Measurements from ENCODE around the gene PSMA2.
A peak's percentile ranks its signal among the peaks of the same experiment; 100 is the strongest.

PSMA2 gene

GRCh38 chr7:42935861-42936260 lies 3.9 kb upstream of the PSMA2 start:
- no peak for DNase-seq (ENCODE audit: extremely low spot score)
- ChIA-PET CTCF (interaction anchor here (0.7 kb wide), 1 partner anchor 265 kb away, joined by 3 read pairs; no protein-coding TSS in a partner anchor), POLR2A (no interaction called here)
- no peak for TF ChIP-seq ARNT (IDR thresholded peaks at IDR 0.05)

GRCh38 chr7:42934291-42934690 lies 2.3 kb upstream of the PSMA2 start:
- ChIA-PET CTCF (interaction anchor here (0.6 kb wide), 1 partner anchor 176 kb away, joined by 3 read pairs; no protein-coding TSS in a partner anchor), POLR2A (no interaction called here)
- no peak for DNase-seq (ENCODE audit: extremely low spot score)
- no peak for TF ChIP-seq CTBP1 (IDR thresholded peaks at IDR 0.05; ENCODE audit: borderline replicate concordance)

- no peak for TF ChIP-seq TARDBP (IDR thresholded peaks at IDR 0.05)
- TF ChIP-seq FOXK2 (IDR thresholded peaks at IDR 0.05): no peak
- no peak for TF ChIP-seq L3MBTL2 (conservative IDR thresholded peaks at IDR 0.05)
- TF ChIP-seq CTBP1 (IDR thresholded peaks at IDR 0.05; ENCODE audit: borderline replicate concordance): no peak
- no peak for TF ChIP-seq LEF1 (IDR thresholded peaks at IDR 0.05; ENCODE audit: borderline replicate concordance)
- TF ChIP-seq NFRKB (IDR thresholded peaks at IDR 0.05): no peak
- TF ChIP-seq FOXA1 (IDR thresholded peaks at IDR 0.05): no peak
- TF ChIP-seq ZNF384 (IDR thresholded peaks at IDR 0.05): no peak
- no peak for TF ChIP-seq ELF4 (IDR thresholded peaks at IDR 0.05)
- CTCF ChIA-PET: interaction anchor here (0.7 to 1.2 kb wide), 3 partner anchors 9 to 993 kb away, joined by 3 to 10 read pairs (median 5); no protein-coding TSS in a partner anchor
- POLR2A ChIA-PET: interaction anchor here (0.8 to 1.9 kb wide), 11 partner anchors 10 to 992 kb away, joined by 3 to 8 read pairs (median 3); no protein-coding TSS in a partner anchor
- DNase-seq (ENCODE audit: extremely low spot score): peak; percentile 14
Observed at GRCh38 chr7:42932811-42933591, 1.0 kb upstream of the PSMA2 start.

GRCh38 chr7:42931447-42931833 lies 534 bp downstream of the PSMA2 start:
- no peak for DNase-seq (ENCODE audit: extremely low spot score)
- TF ChIP-seq ELF4 (IDR thresholded peaks at IDR 0.05) (no peak), BHLHE40 (IDR thresholded peaks at IDR 0.05; ENCODE audit: borderline replicate concordance) (no peak), LEF1 (IDR thresholded peaks at IDR 0.05; ENCODE audit: borderline replicate concordance) (no peak), PKNOX1 (IDR thresholded peaks at IDR 0.05) (no peak), ZNF384 (IDR thresholded peaks at IDR 0.05) (no peak), NFRKB (IDR thresholded peaks at IDR 0.05) (no peak), TARDBP (IDR thresholded peaks at IDR 0.05) (no peak), CTBP1 (IDR thresholded peaks at IDR 0.05; ENCODE audit: borderline replicate concordance) (no peak), L3MBTL2 (conservative IDR thresholded peaks at IDR 0.05) (no peak), FOXA1 (IDR thresholded peaks at IDR 0.05) (no peak), FOXM1 (IDR thresholded peaks at IDR 0.05; ENCODE audit: borderline replicate concordance) (no peak), HDGF (IDR thresholded peaks at IDR 0.05; ENCODE audit: borderline replicate concordance) (no peak)
- CTCF ChIA-PET: interaction anchor here (1.0 kb wide), 1 partner anchor 177 kb away, joined by 6 read pairs; no protein-coding TSS in a partner anchor
- POLR2A ChIA-PET: interaction anchor here (0.9 to 1.9 kb wide), 10 partner anchors 9 to 538 kb away, joined by 3 to 8 read pairs (median 4); partner anchors contain the start of gene C7orf25

GRCh38 chr7:42930889-42931288 lies 1.1 kb downstream of the PSMA2 start:
- POLR2A ChIA-PET: interaction anchor here (1.2 to 1.5 kb wide), 2 partner anchors 9 to 332 kb away, joined by 3 to 4 read pairs; no protein-coding TSS in a partner anchor
- no peak for TF ChIP-seq ARNT (IDR thresholded peaks at IDR 0.05)
- TF ChIP-seq L3MBTL2 (conservative IDR thresholded peaks at IDR 0.05): no peak
- TF ChIP-seq SUZ12 (IDR thresholded peaks at IDR 0.05): no peak
- no peak for TF ChIP-seq ELF4 (IDR thresholded peaks at IDR 0.05)
- TF ChIP-seq HDGF (IDR thresholded peaks at IDR 0.05; ENCODE audit: borderline replicate concordance): no peak
- no peak for DNase-seq (ENCODE audit: extremely low spot score)
- CTCF ChIA-PET: interaction anchor here (0.8 kb wide), 1 partner anchor 495 kb away, joined by 3 read pairs; no protein-coding TSS in a partner anchor

GRCh38 chr7:42929449-42929848 lies 2.5 kb downstream of the PSMA2 start:
- DNase-seq (ENCODE audit: extremely low spot score): no peak
- ChIA-PET POLR2A (interaction anchor here (1.1 kb wide), 1 partner anchor 17 kb away, joined by 5 read pairs; the partner anchor contains the start of gene C7orf25), CTCF (interaction anchor here (1.0 kb wide), 1 partner anchor 525 kb away, joined by 3 read pairs; no protein-coding TSS in a partner anchor)
- no peak for TF ChIP-seq ZNF384 (IDR thresholded peaks at IDR 0.05)
- TF ChIP-seq CTBP1 (IDR thresholded peaks at IDR 0.05; ENCODE audit: borderline replicate concordance): no peak
- no peak for TF ChIP-seq SP1 (IDR thresholded peaks at IDR 0.05)
- TF ChIP-seq HDGF (IDR thresholded peaks at IDR 0.05; ENCODE audit: borderline replicate concordance): no peak
- TF ChIP-seq SUZ12 (IDR thresholded peaks at IDR 0.05): no peak
- no peak for TF ChIP-seq NFRKB (IDR thresholded peaks at IDR 0.05)
- no peak for TF ChIP-seq FOXA1 (IDR thresholded peaks at IDR 0.05)
- no peak for TF ChIP-seq TARDBP (IDR thresholded peaks at IDR 0.05)

GRCh38 chr7:42928754-42929153 lies 3.2 kb downstream of the PSMA2 start:
- DNase-seq (ENCODE audit: extremely low spot score): no peak
- POLR2A ChIA-PET: no interaction called here
- TF ChIP-seq FOXM1 (IDR thresholded peaks at IDR 0.05; ENCODE audit: borderline replicate concordance) (no peak), FOXK2 (IDR thresholded peaks at IDR 0.05) (no peak), BHLHE40 (IDR thresholded peaks at IDR 0.05; ENCODE audit: borderline replicate concordance) (no peak)
- CTCF ChIA-PET: no interaction called here

- TF ChIP-seq ARNT (IDR thresholded peaks at IDR 0.05) (no peak), BHLHE40 (IDR thresholded peaks at IDR 0.05; ENCODE audit: borderline replicate concordance) (no peak), LEF1 (IDR thresholded peaks at IDR 0.05; ENCODE audit: borderline replicate concordance) (no peak), L3MBTL2 (conservative IDR thresholded peaks at IDR 0.05) (no peak)
- POLR2A ChIA-PET: no interaction called here
- no peak for DNase-seq (ENCODE audit: extremely low spot score)
- CTCF ChIA-PET: no interaction called here
Observed at GRCh38 chr7:42926204-42926603, 5.8 kb downstream of the PSMA2 start.

Data from HEK293T (cell line).